GM21529 (cell line): ENCODE data around the gene DDX27.

ENCODE experiments used
- ATAC-seq: cut with Tn5 transposase; IDR thresholded peaks from one replicate; pipeline ENCODE4 v1.9.1; 2021; ENCODE audit not compliant: unreplicated experiment

DDX27 gene

DNA sequence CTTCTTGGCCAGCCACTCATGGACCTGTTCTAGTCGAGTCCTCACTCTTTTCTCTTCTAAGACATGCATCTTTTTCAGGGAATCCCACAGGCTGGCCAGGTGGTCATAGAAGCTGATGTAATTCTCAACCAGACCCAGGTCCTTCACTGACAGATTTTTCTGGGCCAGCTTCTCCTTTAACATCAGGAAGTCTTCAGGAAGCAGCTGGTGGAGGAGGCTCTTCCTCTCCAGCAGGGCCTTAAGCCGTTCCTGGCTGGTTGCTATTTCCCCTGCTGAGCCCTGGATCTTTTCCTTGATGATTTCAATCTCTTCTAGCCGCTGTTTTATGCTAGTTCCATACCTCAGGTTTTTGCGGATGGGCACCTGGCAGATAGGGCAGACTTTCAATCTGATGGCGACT lies 28.6 kb downstream of the DDX27 start:
- no peak for ATAC-seq

DNA sequence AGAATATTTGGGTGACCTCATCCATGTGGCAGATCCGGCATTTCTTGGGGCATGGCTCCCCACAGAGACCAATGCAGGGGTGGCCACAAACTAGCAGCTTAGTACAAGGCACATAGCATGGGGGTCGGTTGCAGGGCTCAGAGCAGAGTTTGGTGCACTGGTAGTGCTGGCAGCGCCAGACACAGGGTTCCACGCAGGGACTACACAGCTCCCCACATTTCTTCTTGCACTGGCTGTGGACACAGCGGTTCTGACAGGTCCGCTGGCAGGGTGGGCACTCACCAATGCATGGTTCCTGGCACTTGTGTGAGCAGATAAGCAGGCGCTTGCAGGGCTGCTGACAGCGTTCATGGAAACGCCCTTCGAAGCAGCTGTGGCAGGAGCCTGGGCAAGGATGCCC lies 29.1 kb downstream of the DDX27 start:
- ATAC-seq: no peak

DNA sequence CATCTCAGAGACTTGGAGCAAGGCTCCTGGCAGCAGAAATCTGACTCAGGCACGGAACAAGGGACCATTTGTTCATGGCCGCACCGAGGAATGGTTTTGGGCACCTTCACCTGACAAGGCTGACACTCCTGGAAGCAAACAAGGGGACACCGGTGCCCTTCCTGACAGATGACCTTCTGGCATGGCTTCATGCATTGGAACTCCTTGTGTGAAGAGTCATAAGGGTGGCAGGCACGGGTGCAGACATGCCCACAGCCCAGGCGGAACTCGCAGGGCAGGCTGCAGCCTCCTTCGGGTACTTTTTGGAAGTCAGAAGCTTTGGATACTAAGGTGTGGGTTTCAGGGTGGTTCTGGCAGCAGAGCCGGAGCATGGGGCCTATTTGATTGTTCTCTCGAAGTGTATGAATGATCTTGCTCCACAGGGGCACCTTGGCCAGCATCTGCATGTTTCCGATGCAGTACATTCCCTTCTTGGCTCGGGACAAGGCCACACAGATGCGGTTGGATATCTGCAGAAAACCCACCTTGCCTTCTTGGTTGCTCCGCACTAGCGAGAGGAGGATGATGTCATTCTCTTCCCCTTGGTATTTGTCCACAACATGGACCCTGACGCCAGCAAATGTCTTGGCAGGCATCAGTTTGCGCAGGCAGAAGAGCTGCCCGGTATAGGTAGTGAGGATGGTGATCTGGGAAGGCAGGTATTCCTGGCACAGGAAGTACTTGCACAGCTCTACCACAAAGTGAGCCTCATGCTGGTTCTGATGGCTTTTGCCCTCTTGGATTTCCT lies 29.9 kb downstream of the DDX27 start:
- ATAC-seq: no peak

DNA sequence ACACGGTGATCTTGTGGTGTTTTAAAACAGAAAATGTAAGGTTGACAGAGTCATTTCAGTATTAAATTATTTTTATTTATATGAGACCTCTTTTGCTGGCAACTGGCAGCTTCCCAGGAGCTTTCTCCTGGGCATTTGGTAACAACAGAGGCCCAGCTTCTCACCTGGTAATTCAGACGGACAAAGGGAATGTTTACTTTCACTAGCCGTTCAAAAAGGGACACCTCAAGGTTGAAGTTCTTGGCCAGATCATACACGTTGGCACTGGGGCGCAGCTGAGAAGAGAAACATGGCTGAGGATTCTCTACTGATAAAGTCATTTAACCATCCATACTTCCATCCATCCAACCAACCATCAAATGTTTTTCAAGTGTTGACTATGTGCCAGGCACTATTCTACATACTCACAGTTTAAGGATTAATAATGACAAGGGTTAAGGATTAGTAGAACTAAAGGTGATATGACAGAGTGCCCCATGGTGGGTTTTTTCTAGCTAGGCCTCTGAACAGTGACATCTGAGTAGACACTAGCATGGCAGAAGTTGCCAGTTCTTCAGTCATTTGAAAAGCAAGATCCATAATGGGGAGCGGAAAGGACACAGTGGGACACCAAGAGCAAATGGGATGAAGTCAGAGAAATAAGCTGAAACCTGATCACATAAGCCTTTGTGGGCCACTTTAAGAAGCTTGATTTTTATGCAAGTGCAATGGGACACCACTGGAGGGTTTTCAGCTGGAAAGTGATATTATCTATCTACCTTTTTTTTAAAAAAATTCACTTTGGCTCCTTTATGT lies 33.5 kb downstream of the DDX27 start:
- no peak for ATAC-seq

DNA sequence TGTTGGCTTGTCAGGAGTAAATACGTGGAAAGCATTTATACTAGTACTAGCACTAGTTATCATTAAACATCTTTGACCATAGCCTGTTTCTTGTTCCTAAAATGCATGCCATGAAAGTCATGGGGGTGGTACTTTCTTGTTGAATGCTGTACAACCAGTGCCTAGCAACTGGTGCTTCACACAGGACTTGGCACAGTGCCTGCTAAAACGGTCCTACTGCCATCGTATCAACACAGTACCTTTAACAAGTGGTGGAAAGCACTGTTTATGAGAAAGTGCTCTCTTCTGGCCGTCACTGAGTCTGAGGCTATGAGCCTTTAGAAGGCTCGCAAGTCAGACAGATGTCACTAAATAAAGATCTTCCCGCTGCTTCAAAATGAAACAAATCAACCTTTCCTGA lies 37.0 kb downstream of the DDX27 start:
- no peak for ATAC-seq

DNA sequence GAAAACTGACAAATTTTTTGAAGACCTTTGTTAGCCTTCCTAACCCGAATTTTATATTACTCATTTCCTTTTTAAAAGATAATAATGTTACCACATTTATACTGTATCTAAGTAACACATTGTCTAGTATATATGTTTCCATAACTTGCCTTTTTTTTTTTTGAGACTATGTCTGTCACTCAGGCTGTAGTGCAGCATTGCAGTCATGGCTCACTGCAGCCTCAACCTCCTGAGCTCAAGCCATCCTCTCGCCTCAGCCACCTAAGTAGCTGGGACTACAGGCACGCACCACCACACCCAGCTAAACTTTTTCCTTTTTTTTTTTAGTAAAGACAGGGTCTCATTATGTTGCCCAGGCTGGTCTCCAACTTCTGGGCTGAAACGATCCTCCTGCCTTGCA lies 40.1 kb downstream of the DDX27 start:
- ATAC-seq: no peak

DNA sequence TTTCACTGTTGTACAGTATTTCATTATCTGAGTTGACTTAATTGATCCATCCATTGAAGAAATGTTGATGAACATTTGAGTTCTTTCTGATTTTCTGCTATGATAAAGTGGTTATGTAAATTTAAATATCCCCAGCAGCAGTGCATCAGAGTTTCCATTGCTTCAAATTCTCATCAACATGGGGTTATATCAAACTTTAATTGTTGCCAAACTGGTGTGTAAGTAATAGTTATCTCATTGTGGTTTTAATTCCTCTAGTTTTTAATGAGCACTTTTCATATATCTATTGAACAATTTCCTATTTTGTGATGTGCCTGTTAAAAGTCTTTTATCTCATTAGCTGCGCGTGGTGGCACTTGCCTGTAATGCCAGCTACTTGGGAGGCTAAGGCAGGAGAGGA lies 40.6 kb downstream of the DDX27 start:
- no peak for ATAC-seq

DNA sequence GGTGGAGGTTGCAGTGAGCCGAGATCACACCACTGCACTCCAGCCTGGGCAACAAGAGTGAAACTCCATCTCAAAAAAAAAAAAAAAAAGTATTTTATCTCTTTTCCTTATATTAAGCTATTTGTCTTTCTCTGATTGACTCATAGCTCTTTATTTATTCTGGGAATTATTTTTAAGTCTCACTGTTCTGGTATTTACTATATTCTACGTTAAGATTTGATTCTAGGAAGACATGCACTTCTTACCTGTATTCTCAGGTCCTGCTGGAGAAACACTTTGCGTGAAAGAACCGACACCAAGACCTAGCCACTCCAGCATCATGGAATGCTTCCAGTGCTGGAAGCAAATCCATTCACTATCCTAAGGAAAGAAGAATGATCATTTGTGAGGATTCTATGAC lies 41.0 kb downstream of the DDX27 start:
- ATAC-seq: no peak

DNA sequence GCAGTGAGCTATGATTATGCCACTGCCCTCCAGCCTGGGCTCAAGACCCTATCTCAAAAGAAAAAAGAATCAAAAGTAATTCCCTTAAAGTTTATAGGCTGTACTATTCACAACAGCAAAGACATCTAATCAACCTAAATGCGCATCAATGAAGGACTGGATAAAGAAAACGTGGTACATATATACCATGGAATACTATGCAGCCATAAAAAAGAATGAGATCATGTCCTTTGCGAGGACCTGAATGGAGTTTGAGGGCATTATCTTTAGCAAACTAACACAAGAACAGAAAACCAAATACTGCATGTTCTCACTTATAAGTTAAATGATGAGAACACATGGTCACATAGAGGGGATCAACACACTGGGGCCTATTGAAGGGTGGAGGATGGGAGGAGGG lies 42.0 kb downstream of the DDX27 start:
- no peak for ATAC-seq

DNA sequence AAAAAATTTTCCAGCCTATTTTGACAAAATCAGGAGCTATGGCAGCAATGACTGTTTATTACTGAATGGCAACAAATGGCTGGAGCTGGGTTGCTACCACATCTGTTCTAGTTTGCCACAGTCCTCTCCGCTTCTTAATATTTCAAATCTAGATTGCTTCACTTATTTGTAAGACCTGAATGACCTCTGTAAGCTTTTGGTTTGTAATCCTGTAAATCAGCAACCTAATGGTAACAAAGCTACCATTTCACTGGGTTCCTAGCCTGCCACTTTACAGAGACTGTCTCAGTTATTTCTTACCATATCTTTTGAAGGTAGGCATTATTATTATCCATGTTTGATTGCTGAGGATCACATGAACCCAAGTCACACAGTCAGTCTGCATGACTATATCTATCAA lies 43.2 kb downstream of the DDX27 start:
- ATAC-seq: no peak

DNA sequence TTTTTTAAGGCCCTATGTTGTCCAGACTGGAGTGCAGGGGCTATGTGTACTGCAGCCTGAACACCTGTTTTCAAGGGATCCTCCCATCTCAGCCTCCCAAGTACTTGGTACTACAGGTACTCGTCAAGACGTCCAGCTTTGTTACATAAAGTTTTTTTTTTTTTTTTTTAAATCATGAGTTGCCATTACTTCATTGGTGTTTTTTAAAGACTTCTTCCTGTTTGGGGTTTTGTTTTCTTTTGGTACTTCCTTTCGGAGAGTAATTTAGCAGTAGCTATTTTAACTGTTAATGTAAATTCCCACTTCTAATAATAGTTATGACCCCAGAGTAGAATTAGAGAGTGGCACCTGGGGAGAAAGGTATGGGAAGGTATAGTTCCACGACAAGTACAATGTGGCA lies 48.1 kb downstream of the DDX27 start:
- no peak for ATAC-seq

DNA sequence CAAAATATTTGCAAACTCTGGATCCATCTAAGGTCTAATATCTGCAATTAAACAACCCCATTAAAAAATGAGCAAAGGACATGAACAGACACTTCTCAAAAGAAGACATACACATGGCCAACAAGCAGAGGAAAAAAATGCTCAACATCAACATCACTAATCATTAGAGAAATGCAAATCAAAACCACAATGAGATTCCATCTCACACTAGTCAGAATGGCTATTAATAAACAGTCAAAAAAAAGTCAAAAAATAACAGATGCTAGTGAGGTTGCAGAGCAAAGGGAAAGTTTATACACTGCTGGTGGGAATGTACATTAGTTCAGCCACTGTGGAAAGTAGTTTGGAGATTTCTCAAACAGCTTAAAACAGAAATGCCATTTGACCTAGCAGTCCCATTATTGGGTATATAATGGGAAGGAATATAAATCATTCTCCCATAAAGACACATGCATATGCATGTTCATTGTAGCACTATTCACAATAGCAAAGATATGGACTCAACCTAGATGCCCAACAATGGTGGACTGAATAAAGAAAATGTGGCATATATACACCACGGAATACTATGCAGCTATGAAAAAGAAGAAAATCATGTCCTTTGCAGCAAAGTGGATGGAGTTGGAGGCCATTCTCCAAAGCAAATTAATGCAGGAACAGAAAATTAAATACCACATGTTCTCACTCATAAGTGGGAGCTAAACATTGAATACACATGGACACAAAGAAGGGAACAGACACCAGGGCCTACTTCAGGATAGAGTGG lies 49.6 kb downstream of the DDX27 start:
- ATAC-seq: peak; percentile 24

DNA sequence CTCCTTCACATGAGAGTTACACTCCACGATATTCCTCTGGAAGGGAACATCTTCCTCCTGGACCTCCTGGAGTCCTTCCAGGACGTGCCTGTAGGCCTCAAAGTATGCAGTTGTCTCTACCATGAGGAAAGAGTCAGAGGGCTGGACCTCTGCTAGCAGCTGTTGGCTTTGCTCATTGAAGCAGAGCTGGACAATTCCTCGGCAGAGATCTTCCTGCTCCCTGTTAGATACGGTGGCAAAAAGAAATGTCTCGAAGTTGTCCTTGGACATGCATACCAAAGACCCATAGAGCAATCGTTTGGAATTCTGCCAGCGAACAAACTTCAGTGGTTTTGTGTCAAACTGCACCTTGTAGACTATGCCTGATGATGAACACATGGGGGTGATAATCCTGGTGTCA lies 51.0 kb downstream of the DDX27 start:
- no peak for ATAC-seq

DNA sequence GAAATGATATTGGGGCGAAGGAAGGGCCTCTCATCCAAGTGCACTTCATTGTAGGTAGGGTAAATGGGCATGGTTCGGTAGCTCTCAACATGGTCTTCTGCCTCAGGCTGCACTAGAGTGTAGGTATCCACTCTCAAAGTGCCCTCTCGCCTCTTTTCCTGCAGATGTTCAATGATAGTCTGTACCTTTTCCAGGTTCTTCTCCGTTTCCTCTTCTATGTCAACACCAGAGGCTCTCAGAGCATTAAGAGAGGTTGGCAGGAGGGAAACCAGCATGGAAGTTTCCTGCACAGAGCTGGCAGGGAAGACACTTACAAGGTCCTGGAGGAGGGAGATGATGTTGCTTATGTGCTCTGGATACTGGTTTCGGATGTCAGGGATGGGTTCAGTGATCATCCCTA lies 51.5 kb downstream of the DDX27 start:
- no peak for ATAC-seq

DNA sequence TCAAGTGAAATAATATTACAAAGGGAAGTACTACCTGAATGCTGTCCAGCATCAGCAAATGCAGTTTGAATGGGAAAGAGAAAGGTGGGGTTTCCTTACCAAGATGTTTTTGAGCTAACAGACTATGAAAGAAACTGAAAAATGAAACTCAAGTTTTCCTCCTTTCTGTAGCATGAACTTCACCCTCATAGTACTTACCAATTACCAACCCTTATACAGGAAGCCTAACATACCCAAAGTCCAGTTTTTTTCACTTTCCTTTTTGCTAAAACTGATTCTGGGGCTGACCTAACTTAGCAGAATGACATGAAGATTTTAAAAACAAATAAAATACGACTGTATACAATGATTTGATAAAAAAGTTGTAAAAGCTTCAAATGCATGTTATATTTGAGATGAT lies 53.4 kb downstream of the DDX27 start:
- peak; percentile 41 for ATAC-seq

DNA sequence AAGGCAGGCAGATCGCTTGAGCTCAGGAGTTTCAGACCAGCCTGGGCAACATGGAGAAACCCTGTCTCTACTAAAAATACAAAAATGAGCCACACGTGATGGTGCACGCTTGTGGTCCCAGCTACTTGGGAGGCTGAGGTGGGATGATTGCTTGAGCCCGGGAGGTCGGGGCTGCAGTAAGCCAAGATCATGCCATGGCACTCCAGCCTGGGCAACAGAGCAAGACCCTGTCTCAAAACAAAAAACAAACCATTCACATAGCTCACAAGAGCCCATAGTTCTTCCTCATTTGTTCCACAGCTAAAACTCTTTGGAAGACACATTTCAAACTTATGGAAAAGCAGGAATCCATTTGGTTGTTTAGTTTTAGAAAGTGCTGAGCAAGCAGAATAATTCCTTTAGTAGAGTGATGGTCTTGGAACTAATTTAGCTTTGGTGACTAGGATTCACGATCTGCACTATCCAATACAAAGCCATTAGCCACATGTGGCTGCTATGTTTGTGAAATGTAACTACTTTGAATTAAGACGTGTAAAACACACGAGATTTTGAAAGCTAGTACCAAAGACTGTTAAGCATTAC lies 54.6 kb downstream of the DDX27 start:
- ATAC-seq: no peak

DNA sequence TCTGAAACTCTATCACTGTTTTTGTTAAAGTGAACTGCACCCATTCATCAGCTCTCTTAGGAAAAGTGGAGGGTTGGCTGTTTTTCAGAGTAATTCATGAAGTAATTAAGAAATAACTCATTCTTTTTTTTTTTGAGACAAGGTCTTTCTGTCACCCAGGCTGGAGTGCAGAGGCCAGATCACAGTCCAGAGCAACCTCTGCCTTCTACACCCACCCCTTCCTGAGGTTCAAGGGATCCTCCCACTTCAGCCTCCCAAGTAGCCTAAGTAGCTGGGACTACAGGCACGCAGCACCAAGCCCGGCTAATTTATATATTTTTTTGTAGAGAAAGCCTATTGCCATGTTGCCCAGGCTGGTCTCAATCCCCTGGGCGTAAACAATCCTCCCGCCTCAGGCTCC lies 56.0 kb downstream of the DDX27 start:
- no peak for ATAC-seq

DNA sequence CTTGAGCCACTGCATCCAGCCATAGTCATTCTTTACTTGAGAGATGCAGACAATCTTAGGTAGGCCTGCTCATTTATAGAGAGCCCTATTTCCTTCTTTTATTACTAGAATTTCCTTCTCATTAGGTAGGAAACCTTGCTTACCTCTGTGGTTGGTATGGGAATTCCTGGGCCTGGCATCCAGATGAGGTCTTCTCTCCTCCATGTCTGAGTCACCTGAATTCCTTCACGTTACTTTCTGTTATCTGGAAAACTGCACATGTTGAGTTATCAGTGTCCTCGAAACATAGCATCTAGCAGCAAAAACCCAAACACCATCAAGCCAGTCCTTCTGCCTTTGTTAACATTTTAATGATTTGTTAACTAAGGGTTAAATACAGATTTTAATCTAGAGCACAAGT lies 56.4 kb downstream of the DDX27 start:
- no peak for ATAC-seq

DNA sequence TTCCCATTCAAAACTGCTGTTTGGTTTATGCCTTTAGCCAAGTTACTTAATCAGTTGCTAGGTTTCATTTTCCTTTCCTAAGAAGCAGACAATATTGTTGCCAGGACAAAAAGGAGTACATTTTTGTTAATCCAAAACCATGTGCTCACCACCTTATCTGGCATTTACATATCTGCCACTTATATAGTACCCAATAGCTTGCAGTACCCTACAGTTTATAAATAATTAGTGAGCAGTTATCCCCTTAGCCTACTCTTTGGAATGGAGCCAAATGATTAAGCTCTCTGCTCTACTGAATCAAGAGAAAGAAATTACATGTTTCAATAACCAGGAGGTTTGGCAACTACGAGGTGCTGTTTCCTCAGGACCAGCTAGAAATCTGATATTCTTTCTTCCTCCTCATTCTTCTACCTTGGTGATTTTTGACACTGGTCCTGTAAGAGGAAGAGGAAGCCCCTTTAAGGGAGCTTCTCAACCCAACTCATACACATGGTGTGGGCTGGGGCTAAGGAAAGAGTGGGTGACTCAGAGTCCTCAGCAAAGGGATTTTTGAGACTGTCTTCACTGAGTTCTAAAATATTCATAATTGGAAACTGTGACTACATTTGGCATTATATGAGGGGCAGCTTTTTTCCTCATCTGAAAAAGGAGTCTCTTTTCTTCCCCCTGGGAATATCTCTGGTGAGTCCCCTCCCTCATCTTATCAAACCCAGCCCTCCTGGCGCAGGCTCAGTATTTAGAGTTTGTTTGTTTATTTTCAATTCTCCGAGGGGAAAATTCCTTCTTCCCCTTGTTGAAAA lies 57.1 kb downstream of the DDX27 start:
- no peak for ATAC-seq

DNA sequence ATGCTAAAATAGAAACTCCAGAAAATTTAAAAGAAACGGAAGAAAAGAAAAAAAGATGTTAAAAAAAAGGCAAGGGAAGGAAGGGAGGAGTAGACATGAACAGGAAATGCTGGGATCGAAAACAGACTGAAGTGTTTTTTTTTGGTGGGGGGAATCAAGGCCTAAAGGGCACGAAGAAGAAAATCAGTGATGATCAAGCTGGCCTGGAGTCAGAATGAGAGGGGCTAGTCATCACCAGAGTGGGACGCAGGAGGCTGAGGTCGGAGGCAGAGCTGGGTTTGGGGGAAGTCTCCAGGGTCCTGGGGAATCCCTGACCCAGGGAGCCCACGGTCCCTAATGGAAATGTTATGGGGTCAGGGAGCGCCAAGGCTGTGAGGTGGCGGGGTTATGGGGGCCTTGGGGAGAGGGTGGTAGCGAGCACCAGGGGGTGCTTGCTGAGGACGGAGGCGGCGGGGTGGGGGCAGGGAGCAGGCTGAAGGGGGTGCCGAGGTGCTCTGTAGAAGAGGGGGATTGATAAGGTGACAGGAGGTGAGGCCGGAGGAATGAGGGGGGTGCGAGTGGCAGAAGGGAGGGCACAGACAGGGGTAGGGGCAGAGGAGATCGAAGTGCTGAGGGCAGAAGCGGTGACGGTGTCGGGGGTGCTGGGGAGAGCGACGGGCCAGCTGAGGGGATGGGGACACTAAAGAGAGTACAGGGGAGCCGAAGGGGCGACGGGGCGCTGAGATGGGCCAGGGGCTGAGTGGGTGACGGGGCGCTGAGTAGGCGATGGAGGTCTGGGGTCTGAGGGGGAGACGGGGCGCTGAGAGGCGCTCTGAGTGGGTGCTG lies 58.0 kb downstream of the DDX27 start:
- ATAC-seq: no peak
